ENCODE results near the gene SMIM7. TPM values are rescaled to one million over a fixed set of nuclear protein-coding genes. Genes with fewer than 3 reads are reported as not detected.

SMIM7 gene
- total and polyA plus RNA-seq, 2 of the 13 experiments (the other 11 are each of a cell fraction or from before 2014, with no cell fraction given): 55.7 to 74.9 TPM

DNA sequence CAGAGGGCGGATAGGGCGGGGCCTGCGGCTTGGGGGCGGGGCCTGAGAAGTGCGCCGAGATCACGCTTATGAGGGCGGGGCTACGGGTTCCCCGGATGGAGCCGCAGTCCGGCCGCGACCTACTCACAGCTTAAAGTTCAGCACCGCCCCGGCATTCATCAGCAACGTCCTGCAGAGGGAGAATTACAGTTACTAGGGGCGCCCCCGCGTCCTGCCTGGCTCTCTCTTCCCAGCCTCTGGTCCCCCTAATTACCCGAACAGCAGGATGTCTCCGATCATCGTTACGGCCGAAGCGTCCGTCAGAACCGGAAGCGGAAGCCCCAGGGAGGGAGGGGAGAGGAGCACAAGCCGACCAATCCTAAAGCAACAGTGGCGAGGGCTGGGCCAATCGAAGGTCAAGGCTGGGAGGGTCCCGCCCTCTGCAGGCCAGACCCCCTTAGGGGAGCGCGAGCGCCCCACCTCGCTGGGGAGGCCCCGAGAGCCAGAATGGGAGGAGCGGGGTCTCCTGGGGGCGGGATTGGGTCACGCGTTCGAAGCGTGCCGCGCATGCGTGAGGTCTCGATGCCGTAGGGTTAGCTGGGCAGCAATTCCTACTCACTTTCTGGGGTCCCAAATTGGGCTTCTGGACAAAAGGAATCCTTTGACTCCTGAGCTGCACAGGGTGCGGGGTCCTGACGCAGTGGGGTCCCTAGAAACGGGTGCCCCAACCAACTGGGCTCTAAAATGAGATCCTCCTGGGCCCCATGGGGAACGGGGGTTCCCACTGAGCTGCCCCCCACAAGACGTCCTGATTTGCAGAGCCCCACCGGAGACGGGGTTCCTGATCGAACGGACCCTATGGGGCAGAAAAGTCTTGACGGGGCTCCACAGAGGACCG is at the start of gene SMIM7 (continued):
- TF ChIP-seq, protein P1, sequence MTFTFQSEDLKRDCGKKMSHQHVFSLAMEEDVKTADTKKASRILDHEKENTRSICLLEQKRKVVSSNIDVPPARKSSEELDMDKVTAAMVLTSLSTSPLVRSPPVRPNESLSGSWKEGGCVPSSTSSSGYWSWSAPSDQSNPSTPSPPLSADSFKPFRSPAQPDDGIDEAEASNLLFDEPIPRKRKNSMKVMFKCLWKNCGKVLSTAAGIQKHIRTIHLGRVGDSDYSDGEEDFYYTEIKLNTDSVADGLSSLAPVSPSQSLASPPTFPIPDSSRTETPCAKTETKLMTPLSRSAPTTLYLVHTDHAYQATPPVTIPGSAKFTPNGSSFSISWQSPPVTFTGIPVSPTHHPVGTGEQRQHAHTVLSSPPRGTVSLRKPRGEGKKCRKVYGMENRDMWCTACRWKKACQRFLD (CRISPR knock-in tag; IDR thresholded peaks at IDR 0.05; ENCODE audit: borderline replicate concordance): peak; percentile 93; the same call in 1 of the 2 replicates
- TF ChIP-seq RBM22 (optimal IDR thresholded peaks at IDR 0.05; ENCODE audit: low read length): no peak
- TF ChIP-seq, protein P2, sequence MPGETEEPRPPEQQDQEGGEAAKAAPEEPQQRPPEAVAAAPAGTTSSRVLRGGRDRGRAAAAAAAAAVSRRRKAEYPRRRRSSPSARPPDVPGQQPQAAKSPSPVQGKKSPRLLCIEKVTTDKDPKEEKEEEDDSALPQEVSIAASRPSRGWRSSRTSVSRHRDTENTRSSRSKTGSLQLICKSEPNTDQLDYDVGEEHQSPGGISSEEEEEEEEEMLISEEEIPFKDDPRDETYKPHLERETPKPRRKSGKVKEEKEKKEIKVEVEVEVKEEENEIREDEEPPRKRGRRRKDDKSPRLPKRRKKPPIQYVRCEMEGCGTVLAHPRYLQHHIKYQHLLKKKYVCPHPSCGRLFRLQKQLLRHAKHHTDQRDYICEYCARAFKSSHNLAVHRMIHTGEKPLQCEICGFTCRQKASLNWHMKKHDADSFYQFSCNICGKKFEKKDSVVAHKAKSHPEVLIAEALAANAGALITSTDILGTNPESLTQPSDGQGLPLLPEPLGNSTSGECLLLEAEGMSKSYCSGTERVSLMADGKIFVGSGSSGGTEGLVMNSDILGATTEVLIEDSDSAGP (CRISPR knock-in tag; IDR thresholded peaks at IDR 0.05; ENCODE audit: borderline replicate concordance): peak; percentile 28; the same call in 1 of the 2 replicates
- TF ChIP-seq ZNF878 (CRISPR knock-in tag; IDR thresholded peaks at IDR 0.05): peak; percentile 62; the same call in 1 of the 2 replicates
- TF ChIP-seq, protein P3, sequence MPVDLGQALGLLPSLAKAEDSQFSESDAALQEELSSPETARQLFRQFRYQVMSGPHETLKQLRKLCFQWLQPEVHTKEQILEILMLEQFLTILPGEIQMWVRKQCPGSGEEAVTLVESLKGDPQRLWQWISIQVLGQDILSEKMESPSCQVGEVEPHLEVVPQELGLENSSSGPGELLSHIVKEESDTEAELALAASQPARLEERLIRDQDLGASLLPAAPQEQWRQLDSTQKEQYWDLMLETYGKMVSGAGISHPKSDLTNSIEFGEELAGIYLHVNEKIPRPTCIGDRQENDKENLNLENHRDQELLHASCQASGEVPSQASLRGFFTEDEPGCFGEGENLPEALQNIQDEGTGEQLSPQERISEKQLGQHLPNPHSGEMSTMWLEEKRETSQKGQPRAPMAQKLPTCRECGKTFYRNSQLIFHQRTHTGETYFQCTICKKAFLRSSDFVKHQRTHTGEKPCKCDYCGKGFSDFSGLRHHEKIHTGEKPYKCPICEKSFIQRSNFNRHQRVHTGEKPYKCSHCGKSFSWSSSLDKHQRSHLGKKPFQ (CRISPR knock-in tag; IDR thresholded peaks at IDR 0.05; ENCODE audit: insufficient replicate concordance): no peak
- TF ChIP-seq ONECUT2 (CRISPR knock-in tag; IDR thresholded peaks at IDR 0.05): no peak
- TF ChIP-seq NR2C2 (CRISPR knock-in tag; IDR thresholded peaks at IDR 0.05; ENCODE audit: borderline replicate concordance): peak; percentile 95
- peak; percentile 99 for TF ChIP-seq SP2 (CRISPR knock-in tag; IDR thresholded peaks at IDR 0.05)
- no peak for TF ChIP-seq ZNF550 (CRISPR knock-in tag; IDR thresholded peaks at IDR 0.05; ENCODE audit: borderline replicate concordance)
- TF ChIP-seq, protein P4, sequence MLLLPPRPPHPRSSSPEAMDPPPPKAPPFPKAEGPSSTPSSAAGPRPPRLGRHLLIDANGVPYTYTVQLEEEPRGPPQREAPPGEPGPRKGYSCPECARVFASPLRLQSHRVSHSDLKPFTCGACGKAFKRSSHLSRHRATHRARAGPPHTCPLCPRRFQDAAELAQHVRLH (CRISPR knock-in tag; IDR thresholded peaks at IDR 0.05; ENCODE audit: borderline replicate concordance, low read depth): 0 out of 2 replicates have a peak, but pooled peaks have one; percentile 45
- TF ChIP-seq ZNF709 (CRISPR knock-in tag; IDR thresholded peaks at IDR 0.05): 0 out of 2 replicates have a peak, but pooled peaks have one; percentile 54
- no peak; the same call in 1 of the 2 replicates for TF ChIP-seq RFXANK (CRISPR knock-in tag; IDR thresholded peaks at IDR 0.05)
- TF ChIP-seq, protein P5, sequence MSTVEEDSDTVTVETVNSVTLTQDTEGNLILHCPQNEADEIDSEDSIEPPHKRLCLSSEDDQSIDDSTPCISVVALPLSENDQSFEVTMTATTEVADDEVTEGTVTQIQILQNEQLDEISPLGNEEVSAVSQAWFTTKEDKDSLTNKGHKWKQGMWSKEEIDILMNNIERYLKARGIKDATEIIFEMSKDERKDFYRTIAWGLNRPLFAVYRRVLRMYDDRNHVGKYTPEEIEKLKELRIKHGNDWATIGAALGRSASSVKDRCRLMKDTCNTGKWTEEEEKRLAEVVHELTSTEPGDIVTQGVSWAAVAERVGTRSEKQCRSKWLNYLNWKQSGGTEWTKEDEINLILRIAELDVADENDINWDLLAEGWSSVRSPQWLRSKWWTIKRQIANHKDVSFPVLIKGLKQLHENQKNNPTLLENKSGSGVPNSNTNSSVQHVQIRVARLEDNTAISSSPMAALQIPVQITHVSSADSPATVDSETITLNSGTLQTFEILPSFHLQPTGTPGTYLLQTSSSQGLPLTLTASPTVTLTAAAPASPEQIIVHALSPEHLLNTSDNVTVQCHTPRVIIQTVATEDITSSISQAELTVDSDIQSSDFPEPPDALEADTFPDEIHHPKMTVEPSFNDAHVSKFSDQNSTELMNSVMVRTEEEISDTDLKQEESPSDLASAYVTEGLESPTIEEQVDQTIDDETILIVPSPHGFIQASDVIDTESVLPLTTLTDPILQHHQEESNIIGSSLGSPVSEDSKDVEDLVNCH (CRISPR knock-in tag; IDR thresholded peaks at IDR 0.05): peak; percentile 93; the same call in 1 of the 2 replicates
- TF ChIP-seq NFIB (CRISPR knock-in tag; IDR thresholded peaks at IDR 0.05; ENCODE audit: borderline replicate concordance): no peak
- no peak for TF ChIP-seq RORA (CRISPR knock-in tag; IDR thresholded peaks at IDR 0.05)
- peak; percentile 99 for TF ChIP-seq NFYC (CRISPR knock-in tag; IDR thresholded peaks at IDR 0.05)
- TF ChIP-seq ZBTB7B (CRISPR knock-in tag; IDR thresholded peaks at IDR 0.05): no peak; the same call in none of the 2 replicates
- no peak for TF ChIP-seq ARNT (IDR thresholded peaks at IDR 0.05)
- TF ChIP-seq CCAR2 (optimal IDR thresholded peaks at IDR 0.05; ENCODE audit: low read depth, low read length): no peak
- TF ChIP-seq ZBTB20 (CRISPR knock-in tag; IDR thresholded peaks at IDR 0.05; ENCODE audit: borderline replicate concordance, low read depth): no peak
- no peak for TF ChIP-seq ZNF329 (CRISPR knock-in tag; IDR thresholded peaks at IDR 0.05; ENCODE audit: low read depth)
- no peak for TF ChIP-seq ZNF10 (CRISPR knock-in tag; IDR thresholded peaks at IDR 0.05; ENCODE audit: borderline replicate concordance, low read depth)
